GM19455 (cell line): ENCODE data around the gene PDE6B.
"Not testable (repeated sequence)": the region's sequence is repeated elsewhere in the genome, so short reads cannot be mapped to it uniquely, and the experiment has no call there.

Source experiments
- ATAC-seq: cut with Tn5 transposase; IDR thresholded peaks from one replicate; pipeline ENCODE4 v1.9.1; 2021; ENCODE audit not compliant: unreplicated experiment

The PDE6B gene

DNA sequence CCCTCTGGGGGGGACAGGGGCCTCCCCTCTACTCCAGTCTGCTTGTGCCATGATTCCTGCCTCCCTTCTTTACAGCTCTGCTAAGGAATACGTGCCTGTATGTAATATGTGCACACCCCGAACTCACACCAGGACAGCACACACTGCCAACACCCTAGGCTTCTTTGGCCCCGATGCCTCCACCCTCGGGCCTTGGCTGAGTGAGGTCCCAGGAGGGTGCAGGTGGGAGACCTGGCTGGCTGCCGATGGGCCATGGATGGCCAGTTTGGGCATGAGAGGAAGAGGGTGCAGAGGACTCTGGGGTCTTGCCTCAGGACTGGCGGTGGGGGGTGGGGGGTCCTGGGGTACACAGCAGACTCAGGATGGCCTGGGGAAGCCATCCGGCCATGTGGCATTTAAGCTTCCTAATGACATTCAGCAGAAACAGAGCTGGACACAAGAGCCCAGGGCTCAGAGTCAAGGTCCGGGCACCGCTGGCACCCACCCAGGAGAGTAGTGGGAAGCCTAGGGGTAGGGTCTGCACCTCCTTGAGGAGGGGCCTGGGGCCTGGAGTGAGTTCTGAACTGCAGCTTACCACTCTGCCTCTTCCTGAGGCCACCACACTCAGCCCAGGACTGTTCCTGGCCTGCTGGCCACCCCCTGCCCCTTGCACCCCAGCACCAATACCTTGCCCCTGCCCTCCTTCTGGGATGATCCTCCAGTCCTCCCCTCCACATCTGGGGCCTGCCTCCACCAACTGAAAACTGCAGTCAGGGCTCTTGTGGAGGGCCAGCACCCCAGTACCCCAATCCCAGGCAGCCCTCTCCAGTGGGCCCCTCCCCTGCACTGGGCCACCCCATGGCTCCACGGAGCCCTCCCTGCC lies 78.2 kb downstream of the PDE6B start:
- no peak for ATAC-seq

GRCh38 chr4:704198-704891 lies 79.0 kb downstream of the PDE6B start:
- no peak for ATAC-seq

- no peak for ATAC-seq
Measured at GRCh38 chr4:704971-705277, 79.6 kb downstream of the PDE6B start.

DNA sequence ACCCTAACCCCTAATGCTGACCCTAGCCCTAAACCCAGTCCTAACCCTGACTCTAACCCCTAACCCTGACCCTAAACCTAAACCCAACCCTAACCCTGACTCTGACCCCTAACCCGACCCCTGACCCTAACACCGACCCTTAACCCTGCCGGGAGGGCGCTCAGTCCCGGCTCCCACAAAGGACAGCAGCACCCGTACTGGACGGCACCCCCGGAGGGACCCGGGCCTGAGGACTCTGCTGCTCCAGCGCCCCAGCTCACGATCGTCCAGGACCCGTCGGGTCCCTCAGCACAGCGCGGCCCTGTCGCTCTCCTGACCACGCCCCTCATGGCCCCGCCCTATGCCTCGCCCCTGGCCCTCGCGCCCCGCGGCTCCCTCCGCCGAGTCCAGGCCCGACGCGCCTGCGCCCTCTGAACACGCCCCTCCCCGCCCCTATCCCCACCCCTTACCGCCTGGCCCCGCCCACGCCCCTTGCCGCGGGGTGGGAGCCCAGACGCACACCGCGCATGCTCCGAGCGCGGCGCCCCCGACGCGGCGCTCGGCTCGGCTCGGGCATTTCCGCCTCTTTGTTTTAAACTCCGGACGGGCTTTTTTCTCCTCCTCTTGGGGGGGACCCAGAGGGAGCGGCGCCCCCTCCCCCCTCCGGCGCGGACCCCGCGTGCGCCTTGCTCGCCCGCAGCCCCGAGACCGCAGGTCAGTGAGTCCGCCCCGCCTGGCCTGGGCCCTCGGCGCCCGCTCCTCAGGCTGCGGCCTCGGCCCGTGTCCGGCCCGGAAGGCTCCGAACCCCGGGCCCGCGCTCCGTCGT lies 80.1 kb downstream of the PDE6B start, which contains the start of gene PCGF3:
Gene PCGF3 (plus strand): TSS at position 555 of the 805 bp plus-strand sequence. CDS start 27,849 bp downstream, outside the sequence.
- ATAC-seq = peak; percentile 85

GRCh38 chr4:706083-706633 lies 80.8 kb downstream of the PDE6B start:
- not testable (repeated sequence) for ATAC-seq

DNA sequence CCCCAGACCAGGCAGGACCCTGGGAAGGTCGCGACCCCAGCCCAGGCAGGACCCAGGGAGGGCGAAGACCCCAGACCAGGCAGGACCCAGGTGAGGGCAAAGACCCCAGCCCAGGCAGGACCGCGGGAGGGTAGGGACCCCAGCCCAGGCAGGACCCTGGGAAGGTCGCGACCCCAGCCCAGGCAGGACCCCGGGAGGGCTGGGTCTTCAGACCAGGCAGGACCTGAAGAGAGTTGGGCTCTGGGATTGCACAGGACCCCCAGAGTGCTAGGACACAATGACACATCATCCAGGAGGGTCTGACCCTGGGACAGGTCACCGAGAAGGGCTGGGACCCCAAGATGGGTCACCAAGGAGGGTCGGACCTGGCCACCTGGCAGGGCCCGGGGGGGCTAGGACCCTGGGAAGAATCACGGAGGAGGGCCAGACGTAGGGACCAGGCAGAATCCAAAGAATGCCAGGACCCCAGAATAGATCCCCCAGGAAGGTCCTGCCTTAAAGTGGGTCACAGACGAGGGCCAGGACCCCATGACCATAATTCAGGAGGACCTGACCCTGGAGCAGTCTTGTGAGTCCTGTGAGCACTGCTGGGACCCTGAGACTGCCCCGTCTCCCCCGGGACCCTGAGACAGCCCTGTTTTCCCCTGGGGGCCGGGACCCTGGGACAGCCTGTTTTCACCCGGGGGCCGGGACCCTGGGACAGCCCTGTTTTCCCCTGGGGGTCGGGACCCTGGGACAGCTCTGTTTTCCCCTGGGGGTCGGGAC lies 81.6 kb downstream of the PDE6B start:
- no peak for ATAC-seq

GRCh38 chr4:707929-708630 lies 82.7 kb downstream of the PDE6B start:
- ATAC-seq = no peak

DNA sequence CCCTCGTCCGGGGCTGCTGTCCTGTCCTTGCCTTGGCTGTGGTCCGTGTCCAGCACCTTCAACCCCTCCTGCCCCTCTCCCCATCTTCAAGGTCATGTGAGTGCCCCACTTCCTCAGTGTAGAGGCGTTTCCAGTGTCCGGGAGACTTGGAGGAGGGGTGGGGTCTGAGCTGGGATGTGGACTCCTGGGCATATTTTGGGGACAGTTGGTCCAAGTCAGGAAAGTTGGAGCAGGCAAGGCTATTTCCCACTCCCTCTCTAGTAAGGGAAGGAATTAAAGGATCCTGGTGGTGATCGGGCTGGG lies 83.2 kb downstream of the PDE6B start:
- no peak for ATAC-seq

DNA sequence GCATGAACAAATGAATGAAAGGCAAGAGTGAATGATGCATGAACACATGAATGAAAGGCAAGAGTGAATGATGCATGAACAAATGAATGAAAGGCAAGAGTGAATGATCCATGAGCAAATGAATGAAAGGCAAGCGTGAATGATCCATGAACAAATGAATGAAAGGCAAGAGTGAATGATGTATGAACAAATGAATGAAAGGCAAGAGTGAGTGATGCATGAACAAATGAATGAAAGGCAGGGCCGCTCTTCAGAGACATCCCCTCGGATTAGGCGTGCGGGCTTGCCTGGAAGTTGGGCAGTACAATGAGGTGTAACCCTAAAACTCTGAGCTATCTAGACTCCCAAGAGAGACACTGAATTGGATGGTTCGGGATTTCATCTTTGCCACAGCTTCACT lies 84.0 kb downstream of the PDE6B start:
- no peak for ATAC-seq

DNA sequence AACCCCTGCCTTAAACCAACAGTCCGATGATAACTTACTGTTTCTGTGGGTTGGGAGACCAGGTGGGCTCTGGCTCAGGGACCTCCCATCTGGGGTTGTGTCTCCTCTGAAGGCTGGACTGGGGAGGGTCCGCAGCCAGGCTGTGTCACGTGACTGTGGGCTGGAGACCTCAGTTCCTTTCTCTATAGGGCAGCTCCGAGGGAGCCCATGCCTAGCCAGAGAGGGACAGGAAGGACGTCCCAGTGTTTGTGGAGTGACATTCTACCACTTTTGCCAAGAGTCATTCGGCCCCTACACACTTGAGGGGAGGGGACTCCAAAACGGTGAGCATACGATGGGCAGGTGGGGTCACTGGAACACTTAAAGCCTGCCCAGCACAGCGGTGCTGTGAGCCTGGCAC lies 84.7 kb downstream of the PDE6B start:
- ATAC-seq = no peak

- ATAC-seq = no peak
Measured at GRCh38 chr4:710916-711315, 85.5 kb downstream of the PDE6B start.

- ATAC-seq = no peak
Measured at GRCh38 chr4:712093-712492, 86.7 kb downstream of the PDE6B start.

- ATAC-seq = no peak
Measured at GRCh38 chr4:712916-713632, 87.7 kb downstream of the PDE6B start.

DNA sequence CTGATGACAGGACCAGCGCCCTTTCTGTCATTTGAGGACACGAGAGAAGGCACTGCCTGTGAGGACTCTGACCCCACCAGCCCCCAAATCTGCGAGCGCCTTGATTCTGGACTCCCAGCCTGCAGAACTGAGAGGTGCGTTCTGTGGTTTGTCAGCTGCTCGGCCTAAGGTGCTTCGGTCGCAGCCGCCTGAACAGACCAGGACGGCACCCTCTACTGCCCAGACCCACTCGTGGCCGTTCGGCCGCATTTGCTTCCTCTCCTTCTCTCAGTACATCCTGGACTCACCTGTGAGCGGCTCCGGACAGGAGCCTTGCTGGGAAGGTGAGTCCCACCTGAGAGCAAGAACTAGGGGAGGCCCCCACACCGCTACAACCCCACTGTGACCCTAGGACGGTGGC lies 88.7 kb downstream of the PDE6B start:
- ATAC-seq = no peak

GRCh38 chr4:717601-718320 lies 92.4 kb downstream of the PDE6B start:
- no peak for ATAC-seq

- ATAC-seq = no peak
Measured at GRCh38 chr4:718460-718859, 93.1 kb downstream of the PDE6B start.
